Activated CD8-positive, alpha-beta T cell treated with anti-CD3 and anti-CD28 coated beads, Interleukin-2, amount 10 ng/mL, durations not matched to agents 7 days and 5 days (primary cell): ENCODE results near the gene EVA1A. TPM values are rescaled to one million over a fixed set of nuclear protein-coding genes. Genes with fewer than 3 reads are reported as not detected.
A peak's percentile ranks its signal among the peaks of the same experiment; 100 is the strongest.
"Not testable (repeated sequence)": the region's sequence is repeated elsewhere in the genome, so short reads cannot be mapped to it uniquely, and the experiment has no call there.

Source experiments
- ATAC-seq: fragments of 150-1000 bp; cut with Tn5 transposase; one replicate; pipeline ENCODE4 v1.10.0; 2021; ENCODE audit warnings: moderate library complexity
- CTCF ChIA-PET: fragments of 350-600 bp; sonication (Branson Sonifier 250); formaldehyde crosslinking; loops from one replicate; lab custom pipeline; 2021; ENCODE audit warnings: antibody characterized with exemption; lab: Charles Lee
- POLR2A ChIA-PET: fragments of 350-600 bp; sonication (Branson Sonifier 250); formaldehyde crosslinking; loops from one replicate; lab custom pipeline; 2021; ENCODE audit warnings: antibody characterized with exemption; lab: Charles Lee
- DNase-seq: peaks from one replicate; pipeline ENCODE4 v3.0.0-alpha.2; 2020
- H3K27ac Mint-ChIP-seq: one replicate; pipeline ENCODE4 v1.8.0; 2021; ENCODE audit warnings: mild to moderate bottlenecking, mixed read lengths
- H3K27me3 Mint-ChIP-seq: one replicate; pipeline ENCODE4 v1.8.0; 2021; ENCODE audit warnings: low read depth, mixed read lengths
- H3K36me3 Mint-ChIP-seq: one replicate; pipeline ENCODE4 v1.8.0; 2021; ENCODE audit warnings: low read depth, mixed read lengths
- H3K4me1 Mint-ChIP-seq: one replicate; pipeline ENCODE4 v1.8.0; 2021; ENCODE audit warnings: low read depth, mixed read lengths
- H3K4me3 Mint-ChIP-seq: one replicate; pipeline ENCODE4 v1.8.0; 2021; ENCODE audit warnings: mild to moderate bottlenecking, mixed read lengths
- H3K9me3 Mint-ChIP-seq: one replicate; pipeline ENCODE4 v1.8.0; 2022; ENCODE audit warnings: mixed read lengths; ENCODE audit not compliant: insufficient read depth
- total RNA-seq, 2 experiments: library from RNA; stranded (reverse); gene quantifications; one replicate each; pipeline ENCODE4 v1.2.3, GENCODE V29; 2021

Gene EVA1A
- total RNA-seq, 2 experiments from 2014 or later = not detected

GRCh38 chr2:75480971-75481836 is 79.5 kb downstream of the EVA1A start:
- CTCF ChIA-PET = interaction anchor here (1.1 kb wide), 2 partner anchors 14 to 16 kb away, joined by 3 read pairs; no protein-coding TSS in a partner anchor
- POLR2A ChIA-PET = no interaction called here

GRCh38 chr2:75477696-75478095 is 83.0 kb downstream of the EVA1A start:
- H3K4me1 Mint-ChIP-seq, ATAC-seq, POLR2A ChIA-PET, H3K36me3 Mint-ChIP-seq, H3K4me3 Mint-ChIP-seq, DNase-seq, H3K27ac Mint-ChIP-seq, H3K9me3 Mint-ChIP-seq: not testable (repeated sequence)
- peaks cover 13% of the 10 kb centered on the region for H3K27me3 Mint-ChIP-seq
- CTCF ChIA-PET = interaction anchor here (1.0 kb wide), 1 partner anchor 131 kb away, joined by 3 read pairs; no protein-coding TSS in a partner anchor

More at GRCh38 chr2:75480971-75481836, 79.5 kb downstream of the EVA1A start:
- Mint-ChIP-seq H3K9me3 (no peaks in the 10 kb centered on the region), H3K4me1 (no peaks in the 10 kb centered on the region), H3K27me3 (peaks cover 9% of the 10 kb centered on the region), H3K4me3 (no peak overlapping the region), H3K36me3 (no peaks in the 10 kb centered on the region), H3K27ac (no peak overlapping the region)
- DNase-seq (no peak), ATAC-seq (no peak)

- ATAC-seq (no peak), DNase-seq (no peak)
- CTCF ChIA-PET = interaction anchor here (1.0 kb wide), 1 partner anchor 132 kb away, joined by 3 read pairs; no protein-coding TSS in a partner anchor
- H3K9me3 Mint-ChIP-seq = no peaks in the 10 kb centered on the region
- H3K4me3 Mint-ChIP-seq = no peak overlapping the region
- POLR2A ChIA-PET = no interaction called here
- no peak overlapping the region for H3K27ac Mint-ChIP-seq
- H3K4me1 Mint-ChIP-seq = no peaks in the 10 kb centered on the region
- H3K36me3 Mint-ChIP-seq = no peaks in the 10 kb centered on the region
- peaks cover 11% of the 10 kb centered on the region for H3K27me3 Mint-ChIP-seq
These were observed 84.0 kb downstream of the EVA1A start for GRCh38 chr2:75476761-75477160.

- Mint-ChIP-seq H3K36me3 (no peaks in the 10 kb centered on the region), H3K27me3 (peaks cover 11% of the 10 kb centered on the region), H3K27ac (no peak overlapping the region), H3K4me1 (no peaks in the 10 kb centered on the region), H3K9me3 (no peaks in the 10 kb centered on the region), H3K4me3 (no peak overlapping the region)
- ChIA-PET POLR2A (no interaction called here), CTCF (no interaction called here)
- ATAC-seq = no peak
- no peak for DNase-seq
These were observed 84.8 kb downstream of the EVA1A start for GRCh38 chr2:75475976-75476375.

- Mint-ChIP-seq H3K36me3 (no peaks in the 10 kb centered on the region), H3K27ac (no peak overlapping the region), H3K9me3 (no peaks in the 10 kb centered on the region), H3K4me3 (no peak overlapping the region), H3K27me3 (peaks cover 9% of the 10 kb centered on the region), H3K4me1 (no peaks in the 10 kb centered on the region)
- DNase-seq = no peak
- no peak for ATAC-seq
- CTCF ChIA-PET = no interaction called here
- POLR2A ChIA-PET = no interaction called here
These were observed 85.7 kb downstream of the EVA1A start for GRCh38 chr2:75475049-75475448.

- no peak overlapping the region for H3K4me3 Mint-ChIP-seq
- DNase-seq (no peak), ATAC-seq (no peak)
- H3K4me1 Mint-ChIP-seq = no peaks in the 10 kb centered on the region
- CTCF ChIA-PET = no interaction called here
- H3K9me3 Mint-ChIP-seq = no peaks in the 10 kb centered on the region
- no peaks in the 10 kb centered on the region for H3K36me3 Mint-ChIP-seq
- POLR2A ChIA-PET = no interaction called here
- no peak overlapping the region for H3K27ac Mint-ChIP-seq
- H3K27me3 Mint-ChIP-seq = peaks cover 9% of the 10 kb centered on the region
These were observed 86.6 kb downstream of the EVA1A start for GRCh38 chr2:75474115-75474514.

- H3K4me3 Mint-ChIP-seq = no peak overlapping the region
- CTCF ChIA-PET = interaction anchor here (0.7 to 2.2 kb wide), 9 partner anchors 13 to 402 kb away, joined by 3 to 18 read pairs (median 3); no protein-coding TSS in a partner anchor
- H3K9me3 Mint-ChIP-seq = no peaks in the 10 kb centered on the region
- H3K27me3 Mint-ChIP-seq = peaks cover 12% of the 10 kb centered on the region
- no peak overlapping the region for H3K27ac Mint-ChIP-seq
- DNase-seq (peak; percentile 23), ATAC-seq (no peak)
- H3K4me1 Mint-ChIP-seq = no peaks in the 10 kb centered on the region
- H3K36me3 Mint-ChIP-seq = no peaks in the 10 kb centered on the region
- POLR2A ChIA-PET = no interaction called here
These were observed 93.9 kb downstream of the EVA1A start for GRCh38 chr2:75466708-75467311.

- POLR2A ChIA-PET = no interaction called here
- H3K4me3 Mint-ChIP-seq = no peak overlapping the region
- H3K27ac Mint-ChIP-seq = no peak overlapping the region
- H3K4me1 Mint-ChIP-seq = no peaks in the 10 kb centered on the region
- CTCF ChIA-PET = interaction anchor here (0.9 to 2.2 kb wide), 6 partner anchors 9 to 164 kb away, joined by 3 to 18 read pairs (median 3); no protein-coding TSS in a partner anchor
- no peaks in the 10 kb centered on the region for H3K9me3 Mint-ChIP-seq
- ATAC-seq (no peak), DNase-seq (no peak)
- no peaks in the 10 kb centered on the region for H3K36me3 Mint-ChIP-seq
- peaks cover 15% of the 10 kb centered on the region for H3K27me3 Mint-ChIP-seq
These were observed 95.3 kb downstream of the EVA1A start for GRCh38 chr2:75465317-75465984.

GRCh38 chr2:75464348-75464946 is 96.3 kb downstream of the EVA1A start:
- no peak overlapping the region for H3K27ac Mint-ChIP-seq
- CTCF ChIA-PET = interaction anchor here (0.9 to 2.2 kb wide), 2 partner anchors 8 to 145 kb away, joined by 3 to 18 read pairs; no protein-coding TSS in a partner anchor

GRCh38 chr2:75462721-75463120 is 98.0 kb downstream of the EVA1A start:
- CTCF ChIA-PET = no interaction called here
- no peak for DNase-seq
- Mint-ChIP-seq H3K27me3 (peaks cover 12% of the 10 kb centered on the region), H3K9me3 (no peaks in the 10 kb centered on the region), H3K27ac (no peak overlapping the region), H3K4me1 (no peaks in the 10 kb centered on the region), H3K4me3 (no peak overlapping the region), H3K36me3 (no peaks in the 10 kb centered on the region)
- ATAC-seq = no peak
- POLR2A ChIA-PET = no interaction called here

More at GRCh38 chr2:75464348-75464946, 96.3 kb downstream of the EVA1A start:
- Mint-ChIP-seq H3K9me3 (no peaks in the 10 kb centered on the region), H3K4me1 (no peaks in the 10 kb centered on the region), H3K36me3 (no peaks in the 10 kb centered on the region), H3K27me3 (peaks cover 15% of the 10 kb centered on the region), H3K4me3 (no peak overlapping the region)
- DNase-seq = no peak
- POLR2A ChIA-PET = no interaction called here
- ATAC-seq = no peak

GRCh38 chr2:75462206-75462605 is 98.5 kb downstream of the EVA1A start:
- H3K9me3 Mint-ChIP-seq = no peaks in the 10 kb centered on the region
- ChIA-PET POLR2A (no interaction called here), CTCF (no interaction called here)
- no peaks in the 10 kb centered on the region for H3K36me3 Mint-ChIP-seq
- no peak overlapping the region for H3K4me3 Mint-ChIP-seq
- H3K27ac Mint-ChIP-seq = no peak overlapping the region
- H3K4me1 Mint-ChIP-seq = no peaks in the 10 kb centered on the region
- DNase-seq (no peak), ATAC-seq (no peak)
- H3K27me3 Mint-ChIP-seq = peaks cover 14% of the 10 kb centered on the region
